K562 (cell line): ENCODE measurements around the gene MBNL2. TPM values are rescaled to one million over a fixed set of nuclear protein-coding genes. Genes with fewer than 3 reads are reported as not detected.

Experiments
- ATAC-seq: fragments of 200-7000 bp; cut with Tn5 transposase; 3 replicates; pipeline ENCODE4 v1.9.1; 2020; ENCODE audit warnings: moderate library complexity
- BruUV-seq: library from RNA; stranded (reverse); fragments of 400-500 nt; replicated peaks from 2 replicates; lab custom pipeline; 2021; lab: Mats Ljungman, UMichigan
- CTCF ChIA-PET: fragments of 300-600 bp; formaldehyde crosslinking; extraction: SDS; loops from one replicate; lab custom pipeline; 2021; ENCODE audit warnings: low intra/inter-chr PET ratio; lab: Yijun Ruan, JAX
- POLR2A ChIA-PET: fragments of 300-600, 350-650 bp; sonication (Branson Sonifier 250); formaldehyde crosslinking; extraction: SDS; loops from one replicate; lab custom pipeline; 2021; ENCODE audit warnings: antibody characterized with exemption, inconsistent platforms; lab: Yijun Ruan, JAX
- DNase-seq, 4 experiments: peaks; one replicate each; pipeline versions ENCODE4 v3.0.0 to v3.0.0-alpha.2; 2011 to 2018; ENCODE audit warnings: low spot score in 3 of 4, mixed read lengths in 3 of 4; ENCODE audit errors: extremely low read depth in 1 of 4
- FAIRE-seq: peaks from 2 replicates; lab custom pipeline; 2011; peaks lifted over from hg19 to GRCh38; lab: Jason Lieb, UNC
- H2AFZ ChIP-seq: 2 replicates; pipeline ENCODE4 v1.6.0; 2011; ENCODE audit warnings: low read depth, low read length, control low read depth, inconsistent platforms
- H3K27ac ChIP-seq: fragments of 200-600 bp; 3 replicates; pipeline ENCODE4 v1.8.0; 2011; ENCODE audit warnings: low read depth, mild to moderate bottlenecking, control low read depth, inconsistent platforms, low read length, moderate library complexity, mixed read lengths; ENCODE audit errors: extremely low read depth
- H3K27me3 ChIP-seq, 2 experiments: fragments of 300-600 bp in 1 of 2; 2 replicates in 1 of 2; 3 replicates in 1 of 2; pipeline versions ENCODE4 v1.6.0 to v1.8.0; 2011; ENCODE audit warnings: inconsistent platforms in 2 of 2, low read length in 2 of 2, mild to moderate bottlenecking in 1 of 2, mixed read lengths in 1 of 2, moderate library complexity in 1 of 2; ENCODE audit not compliant: control insufficient read depth in 2 of 2, insufficient read depth in 2 of 2
- H3K36me3 ChIP-seq: fragments of 300-600 bp; 3 replicates; pipeline ENCODE4 v1.8.0; 2011; ENCODE audit warnings: mild to moderate bottlenecking, low read length, inconsistent platforms; ENCODE audit not compliant: control insufficient read depth, insufficient read depth
- H3K4me1 ChIP-seq, 2 experiments: fragments of 200-600 bp in 1 of 2; replicated peaks in 1 of 2; 2 replicates in 1 of 2; 3 replicates in 1 of 2; pipeline versions ENCODE4 v1.5.1 to v1.8.0; 2011; ENCODE audit warnings: inconsistent platforms in 2 of 2, low read length in 2 of 2, mild to moderate bottlenecking in 1 of 2, mixed read lengths in 1 of 2, moderate library complexity in 1 of 2; ENCODE audit not compliant: control insufficient read depth in 2 of 2, insufficient read depth in 2 of 2
- H3K4me2 ChIP-seq: 2 replicates; pipeline ENCODE4 v1.6.1; 2011; ENCODE audit warnings: low read length, control low read depth, inconsistent platforms, mixed read lengths; ENCODE audit not compliant: insufficient read depth
- H3K4me3 ChIP-seq: fragments of 200-600 bp; sonication (generic), shearing (Covaris generic); 2 replicates; pipeline ENCODE4 v1.5.1; 2016; ENCODE audit warnings: control low read depth, inconsistent platforms
- H3K79me2 ChIP-seq: fragments of 200-600 bp; 3 replicates; pipeline ENCODE4 v1.8.0; 2011; ENCODE audit warnings: low read length, inconsistent platforms; ENCODE audit not compliant: control insufficient read depth, insufficient read depth
- H3K9ac ChIP-seq, 2 experiments: 2 replicates each; pipeline versions ENCODE4 v1.6.0 to v1.6.1; 2011; ENCODE audit warnings: low read depth in 2 of 2, low read length in 2 of 2, control low read depth in 1 of 2, inconsistent platforms in 1 of 2, mild to moderate bottlenecking in 1 of 2, mixed read lengths in 1 of 2; ENCODE audit not compliant: insufficient read depth in 1 of 2
- H3K9me1 ChIP-seq: one replicate; pipeline ENCODE4 v1.6.0; 2011; ENCODE audit warnings: inconsistent platforms, mild to moderate bottlenecking, low read length, moderate library complexity; ENCODE audit not compliant: control insufficient read depth, insufficient read depth
- H3K9me3 ChIP-seq: replicated peaks from 2 replicates; pipeline ENCODE4 v1.5.1; 2011; ENCODE audit warnings: low read depth, low read length, inconsistent platforms; ENCODE audit not compliant: control insufficient read depth, insufficient read depth
- H4K20me1 ChIP-seq: replicated peaks from 2 replicates; pipeline ENCODE4 v1.6.1; 2011; ENCODE audit warnings: low read length, inconsistent platforms, mixed read lengths; ENCODE audit not compliant: control insufficient read depth, insufficient read depth
- KLF1 ChIP-seq: fragments of 450-650 bp; IDR thresholded peaks from 2 replicates; pipeline ENCODE4 v1.6.1; 2016; ENCODE audit warnings: missing genetic modification characterization, missing compliant biosample characterization
- MAZ ChIP-seq, 2 experiments: fragments of 450-650 bp in 1 of 2; sonication (generic) in 1 of 2; formaldehyde crosslinking; IDR thresholded peaks in 1 of 2; conservative IDR thresholded peaks in 1 of 2; 2 replicates each; pipeline versions ENCODE4 v1.4.0 to v1.5.0; 2020; ENCODE audit warnings: mild to moderate bottlenecking in 1 of 2, missing genetic modification reagents in 1 of 2
- RB1 ChIP-seq: fragments of 450-650 bp; IDR thresholded peaks from 2 replicates; pipeline ENCODE4 v1.6.1; 2017; ENCODE audit warnings: low read depth, mild to moderate bottlenecking
- TAF1 ChIP-seq: IDR thresholded peaks from 2 replicates; pipeline ENCODE4 v1.6.1; 2011; ENCODE audit warnings: mild to moderate bottlenecking, low read length, moderate library complexity; ENCODE audit not compliant: insufficient read depth, control insufficient read depth, severe bottlenecking; ENCODE audit errors: extremely low read depth
- WGBS: fragments of 100-300 bp; shearing (Covaris generic); methylation state at CpG from one replicate; pipeline ENCODE4 v1.1.6; 2016; ENCODE audit warnings: low coverage, mixed read lengths; ENCODE audit not compliant: insufficient coverage; ENCODE audit errors: missing lambda C conversion rate; 5-methylcytosine and 5-hydroxymethylcytosine counted together
- in situ Hi-C: fragments of 300-500 bp; cut with MboI; formaldehyde crosslinking; loops from 4 replicates; pipeline ENCODE4 v1.15.0; 2018; ENCODE audit warnings: inconsistent platforms, mixed read lengths
- intact Hi-C: fragments of 100-400 bp; cut with micrococcal nuclease; formaldehyde crosslinking; loops from 2 replicates; pipeline ENCODE4 v1.14.2; 2022
- polyA plus RNA-seq, 8 experiments: library from polyadenylated mRNA; depleted of rRNA in 4 of 8; stranded (reverse) in 5 of 8; unstranded in 3 of 8; fragments of >200 nt; fragmentation: Nextera tagmentation in 2 of 8; fragmentation: Illumina TruSeq in 1 of 8; extraction: Ambion mirVana in 2 of 8; extraction: Trizol in 1 of 8; gene quantifications; 2 replicates each; pipeline versions ENCODE4 v1.2.1 to v1.2.3, GENCODE V29; 2011 to 2014; ENCODE audit warnings: inconsistent platforms in 1 of 8, missing spikeins in 1 of 8
- total RNA-seq, 7 experiments: library from RNA; depleted of rRNA in 6 of 7; stranded (reverse); fragments of >200 nt in 6 of 7; fragmentation: Illumina TruSeq in 2 of 7; extraction: Trizol in 2 of 7; gene quantifications; 2 replicates each; pipeline versions ENCODE4 v1.2.1 to v1.2.3, GENCODE V29; 2011 to 2021; ENCODE audit warnings: low replicate concordance in 1 of 7
- TF ChIP-seq, protein P1 (sequence below), 2 experiments: fragments of 450-650 bp in 1 of 2; sonication (generic) in 1 of 2; formaldehyde crosslinking in 1 of 2; IDR thresholded peaks; 2 replicates each; pipeline versions ENCODE4 v1.7.1 to v1.9.0; 2016 to 2022; ENCODE audit warnings: inconsistent platforms in 1 of 2, mild to moderate bottlenecking in 1 of 2, missing genetic modification reagents in 1 of 2

MBNL2 gene
- total and polyA plus RNA-seq, 9 of the 15 experiments (the other 6 are each of a cell fraction or from before 2014, with no cell fraction given) = 7.0 to 24.8 (median 13.8) TPM

DNA sequence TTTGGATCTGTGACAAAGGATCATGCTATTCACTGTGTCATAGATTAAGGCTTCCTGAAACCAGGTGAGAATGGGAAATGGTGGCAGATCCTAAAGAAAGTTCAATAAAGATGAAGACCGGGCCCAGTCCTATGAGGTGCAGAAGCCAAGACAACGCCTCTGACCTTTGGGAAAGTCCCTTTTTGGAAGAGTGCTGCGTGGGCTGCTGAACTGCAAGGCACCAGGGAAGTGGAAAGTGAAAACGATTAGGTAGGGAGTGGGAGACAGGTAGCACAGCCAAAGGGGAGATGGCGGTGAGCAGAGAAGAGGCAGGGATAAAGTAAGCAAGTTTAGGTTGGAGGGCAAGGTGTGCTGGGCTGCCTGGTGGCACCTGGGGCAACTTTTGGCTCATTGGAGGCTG, 16.3 kb downstream of the MBNL2 start:
- no peak for FAIRE-seq
- H3K4me1 ChIP-seq = peaks cover 0 to 37% of the 10 kb centered on the region in 2 experiments; a peak in 3 of 5 replicates
- CTCF ChIA-PET = no interaction called here

DNA sequence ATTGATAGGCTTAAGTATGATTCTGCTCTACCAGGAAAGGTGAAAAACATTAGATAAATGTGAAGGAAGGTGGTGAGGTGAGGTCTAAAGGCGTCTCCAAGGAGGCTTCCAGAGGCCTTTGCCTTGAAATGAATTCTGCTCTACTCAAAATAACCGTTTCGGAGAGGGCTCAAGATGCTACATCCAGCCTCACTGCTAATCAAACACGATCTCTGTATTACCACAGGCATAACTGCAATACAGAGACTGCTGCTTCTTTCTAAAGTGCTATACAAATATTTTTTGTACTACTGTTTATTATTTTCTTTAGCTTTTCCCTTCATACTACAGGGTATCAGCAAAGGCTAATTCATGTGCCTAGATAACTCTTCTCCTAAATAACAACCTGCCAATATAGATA, 16.8 kb downstream of the MBNL2 start:
- no TSS peak for BruUV-seq
- FAIRE-seq (no peak), DNase-seq (no peak), ATAC-seq (no peak)
- no peaks in the 10 kb centered on the region for H3K9me1 ChIP-seq
- H3K79me2 ChIP-seq = peaks cover 99% of the 10 kb centered on the region
- H3K27me3 ChIP-seq = no peaks in the 10 kb centered on the region
- WGBS = 72% methylated on average over 4 of the region's 4 CpGs
- intact Hi-C loops (no loop called here), in situ Hi-C loops (no loop called here)
- no peaks in the 10 kb centered on the region for H3K9me3 ChIP-seq
- H3K4me1 ChIP-seq = peaks cover 0 to 35% of the 10 kb centered on the region in 2 experiments; a peak in 3 of 5 replicates
- peaks cover 13% of the 10 kb centered on the region for H3K36me3 ChIP-seq
- H4K20me1 ChIP-seq = peaks cover 63% of the 10 kb centered on the region
- CTCF ChIA-PET = no interaction called here
- H3K27ac ChIP-seq = no peak overlapping the region
- no peak overlapping the region for H3K4me2 ChIP-seq
- H2AFZ ChIP-seq = no peak overlapping the region
- H3K9ac ChIP-seq = no peak overlapping the region
- POLR2A ChIA-PET = interaction anchor here (0.6 to 1.4 kb wide), 3 partner anchors 13 to 302 kb away, joined by 3 to 4 read pairs (median 3); no protein-coding TSS in a partner anchor
- H3K4me3 ChIP-seq = no peak overlapping the region
- TF ChIP-seq, protein P1, sequence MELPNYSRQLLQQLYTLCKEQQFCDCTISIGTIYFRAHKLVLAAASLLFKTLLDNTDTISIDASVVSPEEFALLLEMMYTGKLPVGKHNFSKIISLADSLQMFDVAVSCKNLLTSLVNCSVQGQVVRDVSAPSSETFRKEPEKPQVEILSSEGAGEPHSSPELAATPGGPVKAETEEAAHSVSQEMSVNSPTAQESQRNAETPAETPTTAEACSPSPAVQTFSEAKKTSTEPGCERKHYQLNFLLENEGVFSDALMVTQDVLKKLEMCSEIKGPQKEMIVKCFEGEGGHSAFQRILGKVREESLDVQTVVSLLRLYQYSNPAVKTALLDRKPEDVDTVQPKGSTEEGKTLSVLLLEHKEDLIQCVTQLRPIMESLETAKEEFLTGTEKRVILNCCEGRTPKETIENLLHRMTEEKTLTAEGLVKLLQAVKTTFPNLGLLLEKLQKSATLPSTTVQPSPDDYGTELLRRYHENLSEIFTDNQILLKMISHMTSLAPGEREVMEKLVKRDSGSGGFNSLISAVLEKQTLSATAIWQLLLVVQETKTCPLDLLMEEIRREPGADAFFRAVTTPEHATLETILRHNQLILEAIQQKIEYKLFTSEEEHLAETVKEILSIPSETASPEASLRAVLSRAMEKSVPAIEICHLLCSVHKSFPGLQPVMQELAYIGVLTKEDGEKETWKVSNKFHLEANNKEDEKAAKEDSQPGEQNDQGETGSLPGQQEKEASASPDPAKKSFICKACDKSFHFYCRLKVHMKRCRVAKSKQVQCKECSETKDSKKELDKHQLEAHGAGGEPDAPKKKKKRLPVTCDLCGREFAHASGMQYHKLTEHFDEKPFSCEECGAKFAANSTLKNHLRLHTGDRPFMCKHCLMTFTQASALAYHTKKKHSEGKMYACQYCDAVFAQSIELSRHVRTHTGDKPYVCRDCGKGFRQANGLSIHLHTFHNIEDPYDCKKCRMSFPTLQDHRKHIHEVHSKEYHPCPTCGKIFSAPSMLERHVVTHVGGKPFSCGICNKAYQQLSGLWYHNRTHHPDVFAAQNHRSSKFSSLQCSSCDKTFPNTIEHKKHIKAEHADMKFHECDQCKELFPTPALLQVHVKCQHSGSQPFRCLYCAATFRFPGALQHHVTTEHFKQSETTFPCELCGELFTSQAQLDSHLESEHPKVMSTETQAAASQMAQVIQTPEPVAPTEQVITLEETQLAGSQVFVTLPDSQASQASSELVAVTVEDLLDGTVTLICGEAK (IDR thresholded peaks at IDR 0.05) = no peak
- TF ChIP-seq, protein P1 (CRISPR knock-in tag; IDR thresholded peaks at IDR 0.05) = no peak
- no peak for TF ChIP-seq KLF1 (tag)

More for the DNA sequence above, 16.3 kb downstream of the MBNL2 start:
- H3K9me3 ChIP-seq = no peaks in the 10 kb centered on the region
- DNase-seq (no peak), ATAC-seq (no peak)
- intact Hi-C loops = no loop called here
- H3K4me3 ChIP-seq = no peak overlapping the region
- peaks cover 16% of the 10 kb centered on the region for H3K36me3 ChIP-seq
- H3K9ac ChIP-seq = no peak overlapping the region
- POLR2A ChIA-PET = interaction anchor here (0.6 to 1.4 kb wide), 2 partner anchors 13 to 302 kb away, joined by 3 read pairs; no protein-coding TSS in a partner anchor
- in situ Hi-C loops = no loop called here
- H3K79me2 ChIP-seq = peaks cover 99% of the 10 kb centered on the region
- H3K4me2 ChIP-seq = no peak overlapping the region
- BruUV-seq = no TSS peak
- H4K20me1 ChIP-seq = peaks cover 68% of the 10 kb centered on the region
- H3K27me3 ChIP-seq = no peaks in the 10 kb centered on the region
- WGBS = 71% methylated on average over 5 of the region's 5 CpGs
- TF ChIP-seq TAF1 (no peak), MAZ (CRISPR knock-in tag; conservative IDR thresholded peaks at IDR 0.05 in 1 of 2, IDR thresholded peaks at IDR 0.05 in 1 of 2) (no peak), RB1 (no peak)
- no peak overlapping the region for H3K27ac ChIP-seq
- no peak overlapping the region for H2AFZ ChIP-seq
- H3K9me1 ChIP-seq = no peaks in the 10 kb centered on the region
